HEK293 (cell line): ENCODE data around the gene ZC2HC1C.

ENCODE experiments used
- CTCF ChIA-PET: fragments of 350-600 bp; formaldehyde crosslinking; extraction: SDS; loops from one replicate; lab custom pipeline; 2021; ENCODE audit warnings: antibody characterized with exemption; lab: Yijun Ruan, JAX
- POLR2A ChIA-PET: fragments of 300-600 bp; formaldehyde crosslinking; extraction: SDS; loops from one replicate; lab custom pipeline; 2020; ENCODE audit warnings: antibody characterized with exemption, inconsistent platforms; lab: Yijun Ruan, JAX
- H3K27ac ChIP-seq: fragments of 200-500 bp; sonication (Bioruptor generic); 2 replicates; pipeline ENCODE4 v1.5.1; 2014; ENCODE audit warnings: low read depth, low read length, control low read depth, inconsistent platforms; ENCODE audit errors: extremely low read depth
- H3K36me3 ChIP-seq, 2 experiments: fragments of 200-500 bp in 1 of 2; sonication (Bioruptor generic) in 1 of 2; 1 replicate in 1 of 2; 2 replicates in 1 of 2; pipeline ENCODE4 v1.5.1; 2014 to 2017; ENCODE audit warnings: inconsistent platforms in 2 of 2, low read length in 2 of 2; ENCODE audit not compliant: control insufficient read depth in 2 of 2, insufficient read depth in 1 of 2
- H3K4me1 ChIP-seq: fragments of 200-500 bp; sonication (Bioruptor generic); 2 replicates; pipeline ENCODE4 v1.5.1; 2014; ENCODE audit warnings: mild to moderate bottlenecking, low read length, inconsistent platforms; ENCODE audit not compliant: control insufficient read depth, insufficient read depth
- H3K4me3 ChIP-seq: 2 replicates; pipeline ENCODE4 v1.5.1; 2011; ENCODE audit warnings: low read depth, mild to moderate bottlenecking, control low read depth, low read length, moderate library complexity
- H3K9me3 ChIP-seq: fragments of 200-500 bp; sonication (Bioruptor generic); 2 replicates; pipeline ENCODE4 v1.5.1; 2014; ENCODE audit warnings: low read depth, low read length, inconsistent platforms; ENCODE audit not compliant: control insufficient read depth, insufficient read depth
- CTCF ChIP-seq: fragments of 450-650 bp; formaldehyde crosslinking; IDR thresholded peaks from 2 replicates; pipeline ENCODE4 v1.5.1; 2016; ENCODE audit warnings: missing biosample characterization, missing genetic modification characterization
- KLF8 ChIP-seq: fragments of 450-650 bp; formaldehyde crosslinking; IDR thresholded peaks from 2 replicates; pipeline ENCODE4 v1.5.1; 2016; ENCODE audit warnings: missing biosample characterization, missing genetic modification characterization
- SP7 ChIP-seq: fragments of 450-650 bp; formaldehyde crosslinking; IDR thresholded peaks from 2 replicates; pipeline ENCODE4 v1.5.1; 2016; ENCODE audit warnings: missing biosample characterization, missing genetic modification characterization
- WT1 ChIP-seq: fragments of 450-650 bp; formaldehyde crosslinking; IDR thresholded peaks from 2 replicates; pipeline ENCODE4 v1.5.1; 2016; ENCODE audit warnings: missing biosample characterization, missing genetic modification characterization
- ZBTB8A ChIP-seq: fragments of 450-650 bp; formaldehyde crosslinking; IDR thresholded peaks from 2 replicates; pipeline ENCODE4 v1.5.1; 2016; ENCODE audit warnings: missing biosample characterization, missing genetic modification characterization
- ZFP37 ChIP-seq: fragments of 450-650 bp; formaldehyde crosslinking; IDR thresholded peaks from 2 replicates; pipeline ENCODE4 v1.5.1; 2016; ENCODE audit warnings: missing biosample characterization, missing genetic modification characterization
- ZNF221 ChIP-seq: fragments of 450-650 bp; formaldehyde crosslinking; IDR thresholded peaks from 2 replicates; pipeline ENCODE4 v1.5.1; 2017; ENCODE audit warnings: missing biosample characterization, missing genetic modification characterization, borderline replicate concordance
- ZNF23 ChIP-seq: fragments of 450-650 bp; formaldehyde crosslinking; IDR thresholded peaks from 2 replicates; pipeline ENCODE4 v1.5.1; 2016; ENCODE audit warnings: missing biosample characterization, missing genetic modification characterization, borderline replicate concordance
- ZNF266 ChIP-seq: fragments of 450-650 bp; formaldehyde crosslinking; IDR thresholded peaks from 2 replicates; pipeline ENCODE4 v1.5.1; 2016; ENCODE audit warnings: missing biosample characterization, missing genetic modification characterization, low read depth
- ZNF335 ChIP-seq: fragments of 450-650 bp; formaldehyde crosslinking; conservative IDR thresholded peaks from 2 replicates; pipeline ENCODE4 v1.5.1; 2016; ENCODE audit warnings: missing biosample characterization, missing genetic modification characterization
- ZNF423 ChIP-seq: fragments of 450-650 bp; formaldehyde crosslinking; IDR thresholded peaks from 2 replicates; pipeline ENCODE4 v1.5.1; 2016; ENCODE audit warnings: missing biosample characterization, missing genetic modification characterization
- ZNF433 ChIP-seq: fragments of 450-650 bp; formaldehyde crosslinking; IDR thresholded peaks from 2 replicates; pipeline ENCODE4 v1.5.1; 2016; ENCODE audit warnings: missing biosample characterization, missing genetic modification characterization, low read depth
- ZNF561 ChIP-seq: fragments of 450-650 bp; IDR thresholded peaks from 2 replicates; pipeline ENCODE4 v1.5.1; 2018; ENCODE audit warnings: missing biosample characterization, missing genetic modification characterization, borderline replicate concordance
- ZNF624 ChIP-seq: fragments of 450-650 bp; formaldehyde crosslinking; IDR thresholded peaks from 2 replicates; pipeline ENCODE4 v1.5.1; 2017; ENCODE audit warnings: missing biosample characterization, missing genetic modification characterization
- ZNF654 ChIP-seq: fragments of 450-650 bp; formaldehyde crosslinking; IDR thresholded peaks from 2 replicates; pipeline ENCODE4 v1.5.1; 2016; ENCODE audit warnings: low read depth, missing biosample characterization, missing genetic modification characterization
- ZNF658 ChIP-seq: fragments of 450-650 bp; formaldehyde crosslinking; IDR thresholded peaks from 2 replicates; pipeline ENCODE4; 2016; ENCODE audit warnings: missing biosample characterization, missing genetic modification characterization
- ZNF660 ChIP-seq: fragments of 450-650 bp; IDR thresholded peaks from 2 replicates; pipeline ENCODE4 v1.5.1; 2018; ENCODE audit warnings: missing biosample characterization, mild to moderate bottlenecking, missing genetic modification characterization
- ZNF701 ChIP-seq: fragments of 450-650 bp; formaldehyde crosslinking; IDR thresholded peaks from 2 replicates; pipeline ENCODE4 v1.5.1; 2016; ENCODE audit warnings: missing biosample characterization, missing genetic modification characterization
- TF ChIP-seq, protein P1 (sequence below): fragments of 450-650 bp; formaldehyde crosslinking; conservative IDR thresholded peaks from 2 replicates; pipeline ENCODE4 v1.5.1; 2016; ENCODE audit warnings: low read depth, missing biosample characterization, missing genetic modification characterization
- TF ChIP-seq, protein P2 (sequence below): fragments of 450-650 bp; IDR thresholded peaks from 2 replicates; pipeline ENCODE4 v1.5.1; 2018; ENCODE audit warnings: missing biosample characterization, missing genetic modification characterization
- TF ChIP-seq, protein P3 (sequence below): fragments of 450-650 bp; formaldehyde crosslinking; IDR thresholded peaks from 2 replicates; pipeline ENCODE4 v1.5.1; 2017; ENCODE audit warnings: missing biosample characterization, missing genetic modification characterization
- TF ChIP-seq, protein P4 (sequence below): fragments of 450-650 bp; formaldehyde crosslinking; IDR thresholded peaks from 2 replicates; pipeline ENCODE4 v1.5.1; 2016; ENCODE audit warnings: missing biosample characterization, missing genetic modification characterization
- TF ChIP-seq, protein P5 (sequence below): fragments of 450-650 bp; formaldehyde crosslinking; IDR thresholded peaks from 2 replicates; pipeline ENCODE4 v1.5.1; 2017; ENCODE audit warnings: missing biosample characterization, missing genetic modification characterization

ZC2HC1C gene

DNA sequence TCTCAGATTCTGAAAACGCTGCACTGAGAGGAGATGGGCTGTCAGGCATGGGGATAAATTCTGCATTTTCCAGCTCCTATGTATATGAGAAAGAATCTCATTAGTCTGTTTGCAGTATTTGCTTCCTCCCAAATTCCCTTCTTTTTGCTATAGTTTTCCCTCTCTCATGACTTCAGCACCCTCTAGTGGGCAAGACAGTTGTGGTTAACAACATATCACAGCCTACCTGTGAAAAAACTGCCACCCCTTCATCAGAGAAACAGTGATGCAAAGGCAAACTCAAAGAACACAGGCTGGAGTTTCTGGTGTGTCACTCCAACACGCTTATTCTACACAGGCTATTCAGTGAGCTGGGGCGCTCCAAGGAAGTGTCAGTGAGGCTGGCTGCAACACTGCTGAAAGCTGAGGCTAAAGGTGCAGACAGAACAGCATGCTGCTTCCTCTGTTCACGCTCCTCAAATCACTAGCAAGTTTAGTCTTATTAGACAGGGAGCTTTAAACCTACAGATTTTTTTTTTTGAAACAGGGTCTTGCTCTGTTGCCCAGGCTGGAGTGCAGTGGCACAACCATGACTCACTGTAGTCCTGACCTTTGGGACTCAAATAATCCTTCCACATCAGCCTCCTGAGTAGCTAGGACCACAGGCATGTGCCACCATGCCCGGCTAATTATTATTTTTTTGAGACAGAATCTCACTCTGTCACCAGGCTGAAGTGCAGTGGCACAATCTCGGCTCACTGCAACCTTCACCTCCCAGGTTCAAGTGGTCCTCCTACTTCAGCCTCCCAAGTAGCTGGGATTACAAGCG is 19.3 kb downstream of the ZC2HC1C start:
- Histone ChIP-seq H3K36me3 (peaks cover 63 to 75% of the 10 kb centered on the region in 2 experiments), H3K9me3 (no peaks in the 10 kb centered on the region)
- POLR2A ChIA-PET, result no interaction called here
- TF ChIP-seq CTCF, result peak; percentile 38; the same call in 1 of the 2 replicates
- TF ChIP-seq, protein P1, sequence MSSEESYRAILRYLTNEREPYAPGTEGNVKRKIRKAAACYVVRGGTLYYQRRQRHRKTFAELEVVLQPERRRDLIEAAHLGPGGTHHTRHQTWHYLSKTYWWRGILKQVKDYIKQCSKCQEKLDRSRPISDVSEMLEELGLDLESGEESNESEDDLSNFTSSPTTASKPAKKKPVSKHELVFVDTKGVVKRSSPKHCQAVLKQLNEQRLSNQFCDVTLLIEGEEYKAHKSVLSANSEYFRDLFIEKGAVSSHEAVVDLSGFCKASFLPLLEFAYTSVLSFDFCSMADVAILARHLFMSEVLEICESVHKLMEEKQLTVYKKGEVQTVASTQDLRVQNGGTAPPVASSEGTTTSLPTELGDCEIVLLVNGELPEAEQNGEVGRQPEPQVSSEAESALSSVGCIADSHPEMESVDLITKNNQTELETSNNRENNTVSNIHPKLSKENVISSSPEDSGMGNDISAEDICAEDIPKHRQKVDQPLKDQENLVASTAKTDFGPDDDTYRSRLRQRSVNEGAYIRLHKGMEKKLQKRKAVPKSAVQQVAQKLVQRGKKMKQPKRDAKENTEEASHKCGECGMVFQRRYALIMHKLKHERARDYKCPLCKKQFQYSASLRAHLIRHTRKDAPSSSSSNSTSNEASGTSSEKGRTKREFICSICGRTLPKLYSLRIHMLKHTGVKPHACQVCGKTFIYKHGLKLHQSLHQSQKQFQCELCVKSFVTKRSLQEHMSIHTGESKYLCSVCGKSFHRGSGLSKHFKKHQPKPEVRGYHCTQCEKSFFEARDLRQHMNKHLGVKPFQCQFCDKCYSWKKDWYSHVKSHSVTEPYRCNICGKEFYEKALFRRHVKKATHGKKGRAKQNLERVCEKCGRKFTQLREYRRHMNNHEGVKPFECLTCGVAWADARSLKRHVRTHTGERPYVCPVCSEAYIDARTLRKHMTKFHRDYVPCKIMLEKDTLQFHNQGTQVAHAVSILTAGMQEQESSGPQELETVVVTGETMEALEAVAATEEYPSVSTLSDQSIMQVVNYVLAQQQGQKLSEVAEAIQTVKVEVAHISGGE (tag by site-specific recombination), result no peak
- TF ChIP-seq, protein P2, sequence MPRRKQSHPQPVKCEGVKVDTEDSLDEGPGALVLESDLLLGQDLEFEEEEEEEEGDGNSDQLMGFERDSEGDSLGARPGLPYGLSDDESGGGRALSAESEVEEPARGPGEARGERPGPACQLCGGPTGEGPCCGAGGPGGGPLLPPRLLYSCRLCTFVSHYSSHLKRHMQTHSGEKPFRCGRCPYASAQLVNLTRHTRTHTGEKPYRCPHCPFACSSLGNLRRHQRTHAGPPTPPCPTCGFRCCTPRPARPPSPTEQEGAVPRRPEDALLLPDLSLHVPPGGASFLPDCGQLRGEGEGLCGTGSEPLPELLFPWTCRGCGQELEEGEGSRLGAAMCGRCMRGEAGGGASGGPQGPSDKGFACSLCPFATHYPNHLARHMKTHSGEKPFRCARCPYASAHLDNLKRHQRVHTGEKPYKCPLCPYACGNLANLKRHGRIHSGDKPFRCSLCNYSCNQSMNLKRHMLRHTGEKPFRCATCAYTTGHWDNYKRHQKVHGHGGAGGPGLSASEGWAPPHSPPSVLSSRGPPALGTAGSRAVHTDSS, result no peak
- TF ChIP-seq ZNF660 (tag by site-specific recombination), result no peak
- TF ChIP-seq, protein P3, sequence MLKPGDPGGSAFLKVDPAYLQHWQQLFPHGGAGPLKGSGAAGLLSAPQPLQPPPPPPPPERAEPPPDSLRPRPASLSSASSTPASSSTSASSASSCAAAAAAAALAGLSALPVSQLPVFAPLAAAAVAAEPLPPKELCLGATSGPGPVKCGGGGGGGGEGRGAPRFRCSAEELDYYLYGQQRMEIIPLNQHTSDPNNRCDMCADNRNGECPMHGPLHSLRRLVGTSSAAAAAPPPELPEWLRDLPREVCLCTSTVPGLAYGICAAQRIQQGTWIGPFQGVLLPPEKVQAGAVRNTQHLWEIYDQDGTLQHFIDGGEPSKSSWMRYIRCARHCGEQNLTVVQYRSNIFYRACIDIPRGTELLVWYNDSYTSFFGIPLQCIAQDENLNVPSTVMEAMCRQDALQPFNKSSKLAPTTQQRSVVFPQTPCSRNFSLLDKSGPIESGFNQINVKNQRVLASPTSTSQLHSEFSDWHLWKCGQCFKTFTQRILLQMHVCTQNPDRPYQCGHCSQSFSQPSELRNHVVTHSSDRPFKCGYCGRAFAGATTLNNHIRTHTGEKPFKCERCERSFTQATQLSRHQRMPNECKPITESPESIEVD (tag by site-specific recombination), result no peak
- peak; percentile 88 for TF ChIP-seq ZNF654 (tag by site-specific recombination)
- no peak for TF ChIP-seq WT1 (tag by site-specific recombination)
- TF ChIP-seq ZNF266 (tag by site-specific recombination), result no peak
- no peak for TF ChIP-seq ZNF658 (tag by site-specific recombination)
- TF ChIP-seq ZFP37, result no peak
- TF ChIP-seq ZNF561 (tag by site-specific recombination), result no peak
- TF ChIP-seq, all 188 proteins: peak for 2
- no peaks in the 10 kb centered on the region for H3K4me1 ChIP-seq
- no peak overlapping the region for H3K4me3 ChIP-seq
- H3K27ac ChIP-seq, result no peak overlapping the region
- CTCF ChIA-PET, result interaction anchor here (0.6 to 7.5 kb wide), 59 partner anchors 8 to 464 kb away, joined by 3 to 86 read pairs (median 4); partner anchors contain the start of genes ACYP1, RPS6KL1 and ZC2HC1C

DNA sequence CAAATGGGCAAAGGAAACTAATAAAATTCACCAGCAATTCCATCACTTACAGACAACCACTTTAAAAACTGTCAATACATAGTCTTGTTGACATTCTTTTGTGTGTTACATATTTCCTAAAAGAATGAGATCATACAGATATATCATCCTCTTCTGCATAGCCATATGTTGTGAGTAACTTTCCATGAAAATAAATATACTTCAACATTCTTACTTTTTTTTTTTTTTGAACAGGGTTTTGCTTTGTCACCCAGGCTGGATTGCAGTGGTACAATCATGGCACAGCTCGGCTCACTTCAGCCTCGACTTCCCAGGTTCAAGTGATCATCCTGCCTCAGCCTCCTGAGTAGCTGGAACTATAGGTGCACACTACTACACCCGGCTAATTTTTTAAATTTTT is 20.9 kb downstream of the ZC2HC1C start:
- Histone ChIP-seq H3K4me3 (no peak overlapping the region), H3K36me3 (peaks cover 63 to 75% of the 10 kb centered on the region in 2 experiments), H3K27ac (no peak overlapping the region), H3K4me1 (no peaks in the 10 kb centered on the region), H3K9me3 (no peaks in the 10 kb centered on the region)
- ChIA-PET CTCF (interaction anchor here (1.2 to 7.5 kb wide), 4 partner anchors 16 to 230 kb away, joined by 3 to 86 read pairs (median 42); no protein-coding TSS in a partner anchor), POLR2A (interaction anchor here (0.6 kb wide), 1 partner anchor 167 kb away, joined by 3 read pairs; the partner anchor contains the start of gene RPS6KL1)
- TF ChIP-seq SP7 (no peak), ZNF221 (tag by site-specific recombination) (no peak), ZNF23 (tag by site-specific recombination) (no peak), KLF8 (tag by site-specific recombination) (no peak), ZBTB8A (no peak), ZNF433 (no peak), ZNF423 (tag by site-specific recombination) (no peak), ZNF701 (tag by site-specific recombination) (no peak), ZNF335 (no peak), ZNF624 (tag by site-specific recombination) (no peak)
- TF ChIP-seq, protein P4, sequence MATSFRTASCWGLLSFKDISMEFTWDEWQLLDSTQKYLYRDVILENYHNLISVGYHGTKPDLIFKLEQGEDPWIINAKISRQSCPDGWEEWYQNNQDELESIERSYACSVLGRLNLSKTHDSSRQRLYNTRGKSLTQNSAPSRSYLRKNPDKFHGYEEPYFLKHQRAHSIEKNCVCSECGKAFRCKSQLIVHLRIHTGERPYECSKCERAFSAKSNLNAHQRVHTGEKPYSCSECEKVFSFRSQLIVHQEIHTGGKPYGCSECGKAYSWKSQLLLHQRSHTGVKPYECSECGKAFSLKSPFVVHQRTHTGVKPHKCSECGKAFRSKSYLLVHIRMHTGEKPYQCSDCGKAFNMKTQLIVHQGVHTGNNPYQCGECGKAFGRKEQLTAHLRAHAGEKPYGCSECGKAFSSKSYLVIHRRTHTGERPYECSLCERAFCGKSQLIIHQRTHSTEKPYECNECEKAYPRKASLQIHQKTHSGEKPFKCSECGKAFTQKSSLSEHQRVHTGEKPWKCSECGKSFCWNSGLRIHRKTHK (tag by site-specific recombination), result no peak
- TF ChIP-seq, protein P5, sequence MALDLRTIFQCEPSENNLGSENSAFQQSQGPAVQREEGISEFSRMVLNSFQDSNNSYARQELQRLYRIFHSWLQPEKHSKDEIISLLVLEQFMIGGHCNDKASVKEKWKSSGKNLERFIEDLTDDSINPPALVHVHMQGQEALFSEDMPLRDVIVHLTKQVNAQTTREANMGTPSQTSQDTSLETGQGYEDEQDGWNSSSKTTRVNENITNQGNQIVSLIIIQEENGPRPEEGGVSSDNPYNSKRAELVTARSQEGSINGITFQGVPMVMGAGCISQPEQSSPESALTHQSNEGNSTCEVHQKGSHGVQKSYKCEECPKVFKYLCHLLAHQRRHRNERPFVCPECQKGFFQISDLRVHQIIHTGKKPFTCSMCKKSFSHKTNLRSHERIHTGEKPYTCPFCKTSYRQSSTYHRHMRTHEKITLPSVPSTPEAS (tag by site-specific recombination), result no peak
